Amygdala (tissue), 56 donors: Measurements from ENCODE around the gene AP3M1.

ENCODE experiments used
- DNase-seq, 56 donors: peaks; one replicate each; lab custom pipeline; 2025; lab: John Stamatoyannopoulos, UW

The AP3M1 gene

GRCh38 chr10:74120911-74121310, 29.7 kb downstream of the AP3M1 start:
- DNase-seq: no peak

GRCh38 chr10:74118804-74119203, 31.8 kb downstream of the AP3M1 start:
- DNase-seq: no peak

GRCh38 chr10:74117738-74118137, 32.9 kb downstream of the AP3M1 start:
- no peak for DNase-seq

GRCh38 chr10:74114041-74114448, 36.6 kb downstream of the AP3M1 start:
- peak in 19 of 56 donors; percentile 6 to 40 (median 21) for DNase-seq

- DNase-seq: no peak
Measured at GRCh38 chr10:74113546-74113945, 37.1 kb downstream of the AP3M1 start.

- DNase-seq: no peak
Measured at GRCh38 chr10:74111799-74112198, 38.8 kb downstream of the AP3M1 start.

GRCh38 chr10:74110120-74110519, 40.5 kb downstream of the AP3M1 start:
- no peak for DNase-seq

GRCh38 chr10:74109452-74109851, 41.2 kb downstream of the AP3M1 start:
- no peak for DNase-seq

- DNase-seq: no peak
Measured at GRCh38 chr10:74107391-74107790, 43.2 kb downstream of the AP3M1 start.

- DNase-seq: peak in 6 of 56 donors; percentile 8 to 15 (median 12)
Measured at GRCh38 chr10:74104996-74105395, 45.6 kb downstream of the AP3M1 start.

- peak in 3 of 56 donors; percentile 17 to 29 (median 17) for DNase-seq
Measured at GRCh38 chr10:74104480-74104879, 46.1 kb downstream of the AP3M1 start.

GRCh38 chr10:74103560-74104258, 46.9 kb downstream of the AP3M1 start:
- peak in 7 of 56 donors; percentile 7 to 23 (median 11) for DNase-seq

GRCh38 chr10:74099836-74100235, 50.8 kb downstream of the AP3M1 start:
- DNase-seq: no peak

GRCh38 chr10:74099420-74099819, 51.2 kb downstream of the AP3M1 start:
- no peak for DNase-seq

GRCh38 chr10:74097776-74098175, 52.9 kb downstream of the AP3M1 start:
- no peak for DNase-seq

GRCh38 chr10:74096777-74097176, 53.9 kb downstream of the AP3M1 start:
- DNase-seq: no peak

- DNase-seq: no peak
Measured at GRCh38 chr10:74094231-74094630, 56.4 kb downstream of the AP3M1 start.

GRCh38 chr10:74093530-74094164, 57.0 kb downstream of the AP3M1 start:
- no peak for DNase-seq

- DNase-seq: no peak
Measured at GRCh38 chr10:74092372-74092771, 58.3 kb downstream of the AP3M1 start.

GRCh38 chr10:74088722-74089121, 61.9 kb downstream of the AP3M1 start:
- no peak for DNase-seq

GRCh38 chr10:74086317-74086716, 64.3 kb downstream of the AP3M1 start:
- no peak for DNase-seq

GRCh38 chr10:74084955-74085354, 65.7 kb downstream of the AP3M1 start:
- no peak for DNase-seq
